Stimulated activated CD4-positive, alpha-beta T cell treated with anti-CD3 and anti-CD28 coated beads, Interleukin-15, amount 100 ng/mL, for 24 hours (primary cell): ENCODE measurements around the gene CHODL.

Experiments
- DNase-seq: peaks from one replicate; pipeline ENCODE4 v3.0.0-alpha.2; 2020

Gene CHODL

GRCh38 chr21:18294100-18294499, 49.5 kb downstream of the CHODL start:
- DNase-seq: no peak

GRCh38 chr21:18298228-18298627, 53.6 kb downstream of the CHODL start:
- DNase-seq: no peak
